Activated T-cell treated with anti-CD3 and anti-CD28 coated beads for 4 hours (primary cell): ENCODE data around the gene NPIPB8.
"Not testable (repeated sequence)": the region's sequence is repeated elsewhere in the genome, so short reads cannot be mapped to it uniquely, and the experiment has no call there.

Experiments
- DNase-seq: peaks from one replicate; pipeline ENCODE4 v3.0.0-alpha.2; 2020

NPIPB8 gene

DNA sequence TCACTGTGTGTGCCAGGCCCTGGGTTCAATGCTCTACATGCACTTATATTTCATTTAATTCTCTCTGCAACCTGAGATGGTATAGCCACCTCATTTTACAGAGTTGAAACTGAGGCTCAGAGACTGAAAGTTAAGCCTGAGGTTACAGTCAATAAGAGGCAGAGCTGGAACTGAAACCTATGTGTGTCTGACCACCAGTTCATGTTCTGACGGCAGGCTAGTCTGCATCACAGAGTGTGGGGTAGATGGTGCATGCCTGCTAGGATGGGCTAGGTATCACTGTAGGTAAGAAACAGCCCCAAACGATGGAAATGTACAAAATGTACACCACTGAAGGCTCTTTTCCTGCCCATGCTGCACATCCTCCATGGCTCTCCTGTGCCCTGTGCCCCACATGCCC is 2.1 kb downstream of the NPIPB8 start:
- DNase-seq = not testable (repeated sequence)

DNA sequence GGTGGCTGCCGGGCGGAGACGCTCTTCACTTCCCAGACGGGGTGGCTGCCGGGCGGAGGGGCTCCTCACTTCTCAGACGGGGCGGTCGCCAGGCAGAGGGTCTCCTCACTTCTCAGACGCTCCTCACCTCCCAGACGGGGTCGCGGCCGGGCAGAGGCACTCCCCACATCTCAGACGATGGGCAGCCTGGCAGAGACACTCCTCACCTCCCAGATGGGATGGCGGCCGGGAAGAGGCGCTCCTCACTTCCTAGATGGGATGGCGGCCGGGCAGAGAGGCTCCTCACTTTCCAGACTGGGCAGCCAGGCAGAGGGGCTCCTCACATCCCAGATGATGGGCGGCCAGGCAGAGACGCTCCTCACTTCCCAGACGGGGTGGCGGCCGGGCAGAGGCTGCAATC is 28.4 kb downstream of the NPIPB8 start:
- not testable (repeated sequence) for DNase-seq

DNA sequence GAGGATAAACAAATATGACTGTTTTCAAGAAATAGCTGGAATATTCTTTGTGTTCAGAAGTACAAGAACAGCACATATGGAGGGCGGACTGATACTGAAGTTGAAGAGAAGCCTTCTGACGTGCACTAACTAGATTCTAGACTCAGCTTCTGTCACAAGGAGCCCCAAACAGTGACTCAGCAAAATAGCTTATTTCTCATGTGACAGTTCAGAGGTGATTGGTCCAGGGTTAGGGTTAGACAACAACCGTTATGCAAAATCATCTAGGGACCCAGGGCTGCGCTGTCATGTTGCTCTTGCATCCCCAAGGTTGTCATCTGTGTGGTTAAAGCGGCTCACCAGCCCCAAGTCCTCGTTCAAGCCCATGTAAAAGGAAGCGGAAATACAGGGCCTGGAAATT is 29.6 kb downstream of the NPIPB8 start:
- not testable (repeated sequence) for DNase-seq

DNA sequence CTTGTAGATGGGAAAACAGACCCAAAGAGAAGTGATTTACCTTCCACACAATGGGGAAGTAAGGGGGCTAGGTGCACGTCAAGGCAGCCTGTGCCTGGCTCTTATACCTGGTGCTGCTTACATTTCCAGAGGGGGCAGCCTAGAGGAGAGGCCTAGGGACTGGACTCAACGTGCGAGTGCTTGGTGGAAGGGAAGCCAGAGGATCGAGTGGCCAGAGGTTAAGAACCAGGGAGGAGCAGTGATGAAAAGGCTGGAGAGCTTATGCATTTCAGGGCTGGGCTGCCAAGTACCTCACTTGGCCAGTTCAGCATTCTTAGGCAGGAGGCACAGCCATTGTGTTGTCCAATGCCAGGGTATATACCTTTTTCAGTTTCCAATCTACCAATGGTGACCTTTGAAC is 30.3 kb downstream of the NPIPB8 start:
- not testable (repeated sequence) for DNase-seq

DNA sequence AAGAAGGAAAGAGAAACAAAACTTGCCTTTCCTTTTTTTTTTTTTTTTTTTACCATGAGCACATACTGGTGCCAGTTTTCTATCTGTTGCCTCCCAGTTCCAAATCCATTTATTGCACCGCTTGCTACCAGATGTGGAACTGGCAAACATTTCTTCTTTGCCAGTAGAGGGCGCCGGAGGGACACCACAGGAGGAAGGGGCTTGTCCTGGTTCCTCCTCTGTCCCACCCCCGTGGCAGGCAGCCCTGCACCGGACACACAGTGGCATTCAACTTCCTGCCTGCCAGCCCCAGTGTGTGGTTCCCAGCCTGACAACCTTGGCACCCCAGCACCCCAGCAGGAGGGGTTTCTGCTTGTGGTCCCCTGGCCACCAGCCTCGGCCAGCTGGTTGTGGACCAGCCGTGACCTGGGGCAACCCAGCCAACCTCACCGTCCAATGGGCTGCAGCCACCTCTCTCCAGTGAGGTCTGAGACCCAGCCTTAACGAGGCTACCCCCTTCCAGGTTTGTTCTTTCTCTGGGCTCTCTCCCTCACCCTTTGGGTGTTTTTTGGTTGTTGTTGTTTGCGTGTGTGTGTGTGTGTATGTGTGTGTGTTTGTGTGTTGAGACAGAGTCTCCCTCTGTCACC is 50.6 kb downstream of the NPIPB8 start:
- not testable (repeated sequence) for DNase-seq

DNA sequence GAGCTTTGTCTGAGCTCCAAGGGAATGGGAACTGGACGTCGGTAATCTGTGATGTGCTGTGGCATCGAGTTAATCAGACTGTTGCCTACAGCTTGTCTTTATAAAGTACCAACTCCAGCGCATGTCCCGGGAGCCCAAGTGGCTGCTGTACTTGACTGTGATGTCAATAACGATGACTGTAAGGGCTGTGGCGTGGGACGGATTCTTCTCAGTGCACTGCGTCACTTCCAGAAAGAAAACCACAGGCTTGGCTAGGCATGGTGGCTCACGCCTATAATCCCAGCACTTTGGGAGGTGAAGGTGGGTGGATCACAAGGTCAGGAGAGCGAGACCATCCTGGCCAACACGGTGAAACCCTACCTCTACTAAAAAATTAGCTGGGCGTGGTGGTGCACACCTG is 51.6 kb downstream of the NPIPB8 start:
- not testable (repeated sequence) for DNase-seq

DNA sequence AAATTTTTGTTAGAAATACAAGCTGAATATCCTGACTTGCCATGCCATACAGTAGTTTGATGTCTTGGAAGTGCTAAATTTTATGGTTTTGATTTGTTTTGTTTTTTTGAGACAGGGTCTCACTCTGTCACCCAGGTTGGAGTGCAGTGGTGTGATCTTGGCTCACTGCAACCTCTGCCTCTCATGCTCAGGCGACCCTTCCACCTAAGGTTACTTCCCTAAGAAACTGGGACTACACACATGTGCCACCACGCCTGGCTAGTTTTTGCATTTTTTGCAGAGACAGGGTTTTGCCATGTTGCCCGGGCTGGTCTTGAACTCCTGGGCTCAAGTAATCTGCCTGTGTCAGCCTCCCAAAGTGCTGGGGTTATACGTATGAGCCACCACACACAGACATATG is 53.9 kb downstream of the NPIPB8 start:
- not testable (repeated sequence) for DNase-seq

DNA sequence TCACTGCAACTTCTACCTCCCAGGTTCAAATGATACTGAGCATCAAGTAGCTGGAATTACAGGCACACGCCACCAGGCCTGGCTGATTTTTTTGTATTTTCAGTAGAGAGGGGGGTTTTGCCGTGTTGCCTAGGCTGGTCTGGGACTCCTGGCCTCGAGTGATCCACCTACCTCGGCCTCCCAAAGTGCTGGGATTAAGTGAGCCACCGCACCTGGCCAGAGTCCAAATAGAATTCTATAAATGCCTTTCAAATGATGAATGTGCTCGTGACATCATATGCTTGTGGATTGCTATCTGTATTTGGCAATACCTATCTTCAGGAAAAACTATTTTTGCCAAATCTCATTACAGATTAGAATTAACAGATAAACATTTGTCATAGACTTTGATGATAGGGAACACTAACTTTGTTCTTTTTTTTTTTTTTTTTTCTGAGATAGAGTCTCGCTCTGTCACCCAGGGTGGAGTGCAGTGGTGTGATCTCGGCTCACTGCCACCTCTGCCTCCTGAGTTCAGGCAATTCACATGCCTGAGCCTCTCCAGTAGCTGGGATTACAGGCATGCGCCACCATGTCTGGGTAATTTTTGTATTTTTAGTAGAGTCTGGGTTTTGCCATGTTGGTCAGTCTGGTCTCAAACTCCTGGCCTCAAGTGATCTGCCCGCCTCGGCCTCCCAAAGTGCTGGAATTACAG is 55.5 kb downstream of the NPIPB8 start:
- DNase-seq = not testable (repeated sequence)

DNA sequence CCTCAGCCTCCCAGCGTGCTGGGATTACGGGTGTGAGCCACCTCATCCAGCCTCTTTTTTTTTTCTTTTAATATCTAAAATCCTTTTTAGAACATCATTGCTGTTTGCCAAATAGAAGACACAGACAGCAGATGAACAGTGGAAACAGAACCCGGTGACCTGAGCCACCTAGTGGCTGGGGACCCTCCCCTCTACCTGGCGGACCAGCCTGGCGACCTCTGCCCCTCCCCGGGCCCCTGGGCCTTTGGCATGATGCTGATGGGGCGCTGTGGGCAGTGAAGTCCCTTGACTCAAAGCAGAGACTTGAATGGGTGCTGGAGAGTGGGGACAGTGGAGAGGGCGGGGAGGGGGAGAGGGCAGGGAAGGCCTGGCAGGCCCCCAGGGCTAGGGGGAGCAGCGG is 61.9 kb downstream of the NPIPB8 start:
- DNase-seq = not testable (repeated sequence)

DNA sequence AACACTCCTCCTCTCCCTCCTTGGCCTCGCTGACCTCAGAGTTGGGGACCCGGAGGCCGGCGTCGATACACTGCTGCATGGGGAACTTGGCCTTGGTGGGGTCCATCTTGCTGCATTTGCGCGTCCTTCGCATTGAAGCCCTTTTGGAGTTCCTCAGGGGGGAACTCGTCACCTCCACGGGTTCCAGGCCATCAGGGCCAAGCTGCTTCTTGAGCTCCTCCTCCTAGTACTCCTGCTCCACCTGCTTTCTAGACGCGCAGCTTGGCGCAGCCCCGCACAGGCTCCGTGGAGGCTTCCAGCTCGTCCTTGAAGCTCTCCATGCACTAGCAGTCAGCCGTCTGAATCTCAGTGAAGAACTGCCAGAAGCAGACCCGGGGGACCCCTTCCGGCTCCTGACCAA is 62.5 kb downstream of the NPIPB8 start:
- DNase-seq = not testable (repeated sequence)

DNA sequence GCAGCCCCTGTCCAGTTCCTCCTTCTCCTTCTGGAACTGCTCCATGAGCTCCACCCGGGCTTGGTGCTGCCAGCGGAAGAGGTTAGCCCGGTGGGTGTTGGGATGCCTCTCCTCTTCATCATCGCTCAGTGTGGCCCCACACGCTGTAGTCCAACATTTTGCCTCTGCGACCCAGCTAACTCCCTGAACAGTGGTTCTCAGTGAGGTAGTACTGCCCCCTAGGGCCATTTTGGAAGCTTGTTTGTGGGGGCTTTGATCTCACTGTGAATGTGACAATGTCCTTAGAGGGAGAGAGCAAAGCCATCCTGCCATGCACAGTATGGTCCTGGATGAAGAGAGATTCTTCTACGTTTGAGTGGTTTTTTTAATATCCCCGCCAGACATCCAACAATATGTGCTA is 63.5 kb downstream of the NPIPB8 start:
- DNase-seq = not testable (repeated sequence)

DNA sequence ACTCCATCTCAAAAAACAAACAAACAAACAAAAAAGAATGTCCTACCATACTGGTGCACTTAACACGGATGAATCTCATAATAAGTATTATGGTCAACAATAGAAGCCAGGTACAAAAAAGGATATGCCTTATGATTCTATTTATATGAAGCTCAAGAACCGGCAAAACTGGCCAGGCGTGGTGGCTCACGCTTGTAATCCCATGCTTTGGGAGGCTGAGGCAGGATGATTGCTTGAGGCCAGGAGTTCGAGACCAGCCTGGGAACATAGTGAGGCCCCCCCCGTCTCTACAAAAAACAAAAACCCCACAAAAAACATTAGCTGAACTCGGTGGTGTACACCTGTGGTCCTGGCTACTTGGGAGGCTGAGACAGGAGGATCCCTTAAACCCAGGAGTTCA is 66.4 kb downstream of the NPIPB8 start:
- not testable (repeated sequence) for DNase-seq
